DMS 273 (cell line): ENCODE results near the gene CELSR3.
A peak's percentile ranks its signal among the peaks of the same experiment; 100 is the strongest.

Source experiments
- DNase-seq: peaks from one replicate; lab custom pipeline; 2025; ENCODE audit not compliant: unreplicated experiment; lab: John Stamatoyannopoulos, UW

Gene CELSR3

DNA sequence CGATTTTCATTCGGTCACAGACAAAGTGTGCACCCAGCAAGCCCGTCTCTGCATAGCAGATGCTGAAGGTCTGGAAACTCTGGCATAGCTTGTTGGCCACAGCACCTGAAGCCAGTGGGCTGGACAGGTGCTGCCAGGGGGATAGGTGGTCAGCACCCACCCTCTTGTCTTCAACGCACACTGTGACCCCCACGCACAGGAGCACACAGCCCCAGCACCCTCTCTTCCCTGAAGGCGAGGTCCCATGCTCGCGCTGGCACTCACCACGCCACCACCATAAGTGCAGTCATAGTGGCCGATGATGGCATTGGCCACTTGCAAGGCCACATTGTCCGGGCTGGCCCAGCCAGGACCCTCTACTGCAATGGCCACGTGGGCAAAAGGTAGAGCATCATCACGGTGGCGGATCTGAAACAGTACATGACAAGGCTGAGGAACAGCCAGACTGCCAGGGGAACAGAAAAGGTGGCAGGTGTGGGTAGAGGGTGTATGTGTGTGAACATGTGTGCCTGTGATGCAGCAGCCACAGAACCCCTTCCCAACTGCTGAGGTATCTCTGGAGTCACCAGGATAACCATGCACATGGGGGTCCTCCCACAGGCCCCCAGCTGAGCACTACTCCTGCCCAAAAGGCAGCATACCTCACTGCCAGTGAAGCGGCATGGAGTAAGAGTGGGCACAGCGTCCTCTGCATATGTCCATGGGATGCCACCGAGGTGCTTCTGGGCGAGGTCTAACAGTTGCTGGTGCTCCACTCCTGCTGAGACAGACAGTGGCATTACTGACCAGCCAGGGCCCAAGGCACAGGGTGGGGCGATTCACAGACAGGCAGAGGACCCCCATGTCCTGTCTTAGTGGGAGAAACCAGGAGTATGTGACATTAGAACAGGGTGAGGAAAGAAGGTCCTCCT, 61.7 kb downstream of the CELSR3 start:
- no peak for DNase-seq

DNA sequence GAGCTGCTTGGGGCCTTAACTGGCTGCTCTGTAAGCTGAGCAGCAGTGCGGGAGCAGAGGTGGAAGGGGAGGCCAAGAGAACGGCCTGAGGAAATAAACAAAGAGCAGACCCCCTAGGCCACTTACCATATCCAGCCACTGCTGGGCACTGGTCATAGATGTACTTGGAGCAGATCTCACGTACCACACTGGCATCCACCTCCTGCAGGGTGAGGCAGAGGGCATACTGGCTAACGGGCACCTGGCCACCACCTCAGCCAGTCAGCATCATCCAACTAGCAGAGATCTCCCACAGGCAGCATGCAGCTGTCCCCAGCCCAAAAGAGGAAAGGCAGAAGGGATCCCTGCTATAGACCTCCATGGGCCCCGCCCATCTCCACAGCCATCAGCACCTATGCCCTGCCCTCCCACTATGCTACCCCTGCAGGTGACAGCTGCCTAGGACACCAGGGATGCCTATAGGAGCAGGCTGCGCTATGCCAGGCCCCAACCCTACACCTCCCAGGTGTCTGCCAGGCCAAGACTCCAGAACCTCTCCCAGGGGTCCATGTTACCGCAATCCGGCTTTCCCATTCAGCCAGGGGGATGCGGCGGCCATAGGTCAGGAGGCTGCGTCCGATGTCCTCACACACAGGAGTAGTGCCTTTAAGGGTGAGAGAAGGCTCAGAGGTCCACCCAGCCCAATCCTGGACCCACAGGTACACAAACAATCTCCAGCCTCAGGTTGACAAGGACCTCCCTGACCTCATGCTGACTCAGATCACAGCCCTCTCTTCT, 63.0 kb downstream of the CELSR3 start:
- no peak for DNase-seq

DNA sequence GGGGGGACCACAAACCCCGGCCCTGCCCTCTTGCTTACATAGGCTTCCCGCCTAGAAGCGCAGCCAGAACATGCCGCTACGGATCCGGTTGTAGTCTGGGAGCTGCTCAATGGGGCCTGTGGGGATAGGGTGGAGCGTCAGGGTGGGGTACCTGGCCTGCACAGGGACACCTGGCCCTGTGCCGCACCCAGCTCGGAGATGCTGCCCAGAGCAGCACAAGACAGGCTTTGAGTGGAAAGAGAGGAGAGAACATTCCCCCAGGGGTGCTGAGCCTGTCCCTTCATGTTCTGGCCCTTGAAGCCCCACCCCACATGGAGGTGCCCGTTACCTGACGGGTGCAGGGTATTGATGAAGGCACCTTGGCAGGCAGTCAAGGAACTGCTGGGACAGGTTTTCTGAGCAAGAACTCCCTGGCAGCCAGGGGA, 63.6 kb downstream of the CELSR3 start:
- DNase-seq: no peak

DNA sequence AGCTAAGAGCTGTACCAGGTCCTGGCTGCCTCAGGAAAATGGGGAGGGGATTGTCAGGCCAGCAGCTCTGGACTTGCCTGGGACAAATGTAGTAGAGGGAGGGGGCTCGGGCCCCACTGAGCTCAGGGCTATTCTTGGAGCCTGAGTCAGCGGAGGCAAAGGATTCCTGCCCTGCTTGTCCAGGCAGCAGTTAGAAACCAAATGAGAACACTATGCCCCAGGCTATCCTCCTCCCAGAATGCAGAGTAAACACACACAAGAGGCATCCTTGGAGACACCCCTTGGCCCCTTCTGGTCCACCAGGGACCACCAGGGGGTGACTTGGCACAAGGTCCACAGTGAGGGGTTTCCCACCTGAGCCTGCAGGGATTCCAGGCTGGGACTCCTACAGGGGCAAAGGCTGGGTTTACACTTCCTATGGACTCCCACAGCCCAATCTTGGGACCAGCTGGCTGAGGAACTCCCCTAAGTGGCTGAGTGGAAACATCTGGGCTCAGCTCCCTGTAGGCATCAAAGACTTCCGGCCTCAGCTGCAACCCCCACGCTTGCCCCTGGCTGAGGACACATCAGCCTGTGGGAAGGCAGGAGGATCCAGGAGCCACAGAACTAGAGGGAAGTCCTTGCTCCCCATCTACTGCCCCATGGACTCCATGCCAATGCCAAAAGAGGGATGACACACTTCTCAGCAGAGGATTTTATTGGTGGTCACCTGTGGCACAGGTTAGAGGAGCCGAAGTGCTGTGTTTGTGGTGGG, 64.2 kb downstream of the CELSR3 start:
- peak; percentile 60 for DNase-seq

DNA sequence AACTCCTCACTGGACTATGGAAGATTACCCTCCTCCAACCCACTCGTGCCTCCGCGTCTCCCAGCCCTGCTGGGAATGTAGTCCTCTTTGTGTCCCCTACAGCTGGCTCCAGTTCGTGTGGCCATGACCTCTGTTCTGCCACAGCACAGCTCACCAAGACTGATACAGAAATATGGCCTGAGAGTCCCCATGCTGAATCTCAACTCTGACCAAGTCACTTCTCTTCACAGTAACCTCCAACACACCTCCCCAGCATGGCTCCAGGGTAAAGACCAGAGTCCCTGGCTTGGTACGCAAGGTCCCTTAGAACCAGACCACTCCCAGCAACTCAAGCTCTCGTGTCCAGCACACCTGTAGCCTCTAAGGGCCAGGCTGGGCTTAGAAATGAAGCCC, 65.3 kb downstream of the CELSR3 start:
- DNase-seq: no peak

DNA sequence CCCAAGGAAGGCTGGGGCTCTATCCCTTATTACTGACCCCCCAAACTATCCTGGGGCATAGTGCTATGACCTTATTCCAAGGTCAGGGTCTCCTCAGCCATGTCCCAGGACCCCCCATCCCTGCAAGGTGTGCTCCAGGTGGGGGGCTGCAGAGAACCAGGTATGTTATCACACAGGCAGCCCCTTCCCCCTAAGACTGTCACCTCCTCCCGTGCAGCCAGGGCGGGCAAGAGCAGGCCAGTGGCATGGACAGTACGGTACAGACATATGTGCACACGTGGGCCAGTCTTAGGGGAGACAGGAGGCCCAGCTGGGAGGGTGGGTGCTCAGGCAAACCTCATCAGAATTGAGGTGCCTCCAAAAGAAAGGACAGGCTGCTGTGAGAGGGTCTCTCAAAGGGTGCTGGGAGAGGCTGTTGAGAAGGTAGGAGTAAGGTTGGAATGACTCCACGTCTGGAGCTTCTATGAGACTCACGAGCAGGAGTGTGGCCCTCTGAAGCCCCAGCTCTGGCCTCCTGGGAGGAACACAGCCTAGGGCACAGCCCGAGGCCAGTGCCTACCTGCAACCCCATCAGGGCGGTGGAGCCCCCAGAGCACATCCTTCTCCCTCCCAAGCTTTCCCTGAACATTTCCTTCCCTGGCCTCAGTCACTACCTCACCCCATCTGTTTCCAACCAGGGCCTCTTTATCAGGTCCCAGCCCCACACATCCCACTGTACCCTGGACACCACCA, 65.8 kb downstream of the CELSR3 start:
- no peak for DNase-seq

DNA sequence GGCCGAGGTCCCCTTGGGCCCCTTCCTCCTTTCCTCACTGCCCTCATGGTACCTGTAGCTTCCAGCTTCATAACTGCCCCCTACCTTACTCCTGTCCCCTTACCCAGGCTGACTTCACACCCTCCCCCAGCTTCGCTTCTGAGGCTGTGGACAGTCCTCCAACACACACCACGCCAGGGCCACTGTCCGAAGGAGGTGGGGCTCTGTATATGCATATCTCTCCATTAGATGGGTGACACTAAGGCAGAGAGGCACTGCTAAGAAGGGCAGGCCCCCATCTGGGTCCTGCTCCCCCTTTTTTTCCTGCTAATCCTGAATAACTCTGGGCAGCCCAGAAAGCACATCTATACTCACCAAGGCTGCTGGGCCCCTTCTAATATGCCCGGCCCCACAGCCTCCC, 66.5 kb downstream of the CELSR3 start:
- no peak for DNase-seq

DNA sequence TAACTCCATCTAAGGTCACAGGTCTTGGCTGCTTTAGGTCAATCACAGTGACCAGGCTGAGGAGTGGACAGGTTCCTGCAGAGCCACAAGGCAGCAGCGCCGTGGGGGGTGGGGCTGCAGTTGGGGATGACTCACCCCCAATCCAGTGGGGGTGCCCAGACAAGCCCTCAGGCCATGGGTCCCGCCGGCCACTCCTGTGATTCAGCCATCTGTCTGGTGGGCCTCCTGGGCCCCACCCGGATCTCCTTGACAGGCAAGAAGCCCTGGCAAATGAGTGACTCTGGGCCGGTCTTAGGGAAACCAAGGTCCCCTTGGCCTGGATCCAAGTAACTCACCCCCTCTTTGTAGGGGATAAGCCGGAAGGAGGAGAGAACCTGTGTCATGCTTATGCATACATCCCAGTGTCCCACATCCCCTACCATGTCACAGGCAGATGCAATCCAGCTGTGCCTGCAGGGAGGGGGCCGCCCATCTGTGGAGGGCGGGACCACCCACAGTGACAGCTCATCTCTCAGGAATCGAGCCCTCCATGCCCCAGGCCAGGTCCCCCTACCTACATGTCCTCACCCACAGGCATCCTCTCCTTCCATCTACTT, 67.1 kb downstream of the CELSR3 start:
- peak; percentile 23 for DNase-seq

DNA sequence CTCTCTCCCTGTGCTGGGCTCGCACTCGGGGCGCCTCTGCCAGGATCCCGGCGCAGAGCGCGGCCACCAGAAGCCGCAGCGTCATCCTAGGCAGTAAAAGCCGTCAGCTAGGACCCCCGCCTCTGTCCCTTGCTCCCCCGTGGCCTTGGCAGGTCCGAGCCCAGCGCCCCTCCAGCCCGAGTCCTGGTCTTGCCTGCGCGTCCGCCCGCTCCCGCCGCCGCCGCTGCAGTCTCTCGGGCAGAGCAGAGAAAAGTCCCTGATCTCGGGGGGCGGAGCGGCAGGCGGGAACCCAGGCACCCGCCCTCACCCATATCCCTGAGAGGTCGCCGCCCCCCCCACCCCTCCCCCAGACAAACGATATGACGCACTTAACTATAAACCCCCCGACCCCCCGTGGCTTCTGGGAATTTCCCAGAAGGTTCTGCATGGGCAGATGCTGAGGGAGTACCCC, 67.6 kb downstream of the CELSR3 start, which contains the start of gene COL7A1:
Gene COL7A1, minus strand, starts transcription at position 255 of the 451 bp plus-strand sequence. Its CDS starts 170 bp downstream, at position 85.
- no peak for DNase-seq

DNA sequence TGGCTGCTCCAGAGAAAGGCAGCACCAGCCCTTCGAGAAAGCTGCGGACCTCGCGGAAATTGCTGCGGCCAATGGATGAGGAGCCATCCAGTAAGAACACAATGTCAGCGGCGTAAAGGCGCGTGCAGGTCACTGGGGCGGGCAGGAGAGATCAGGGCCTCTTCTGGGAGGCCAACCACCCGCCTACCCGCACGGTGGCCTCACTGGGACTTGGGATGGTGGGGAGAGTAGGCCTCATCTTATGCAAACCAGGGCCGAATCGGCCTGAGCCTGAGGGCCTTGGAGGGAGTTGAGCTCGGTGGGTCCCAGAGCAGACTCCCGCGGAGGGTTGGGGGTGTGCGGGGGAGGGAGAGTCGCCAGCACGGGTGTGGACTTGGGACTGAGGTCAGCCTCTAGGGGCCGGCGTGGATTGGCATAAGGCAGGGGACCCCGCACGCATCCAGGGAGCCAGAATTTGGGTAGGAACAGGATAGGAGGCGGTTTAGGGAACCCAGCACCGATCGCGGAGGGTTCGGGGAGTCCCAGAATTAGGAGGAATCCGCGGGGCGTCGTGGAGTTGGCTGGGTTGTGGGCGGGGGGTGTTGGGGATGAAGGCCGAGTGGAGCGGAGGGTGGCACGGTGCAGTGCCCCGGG, 68.2 kb downstream of the CELSR3 start:
- no peak for DNase-seq

DNA sequence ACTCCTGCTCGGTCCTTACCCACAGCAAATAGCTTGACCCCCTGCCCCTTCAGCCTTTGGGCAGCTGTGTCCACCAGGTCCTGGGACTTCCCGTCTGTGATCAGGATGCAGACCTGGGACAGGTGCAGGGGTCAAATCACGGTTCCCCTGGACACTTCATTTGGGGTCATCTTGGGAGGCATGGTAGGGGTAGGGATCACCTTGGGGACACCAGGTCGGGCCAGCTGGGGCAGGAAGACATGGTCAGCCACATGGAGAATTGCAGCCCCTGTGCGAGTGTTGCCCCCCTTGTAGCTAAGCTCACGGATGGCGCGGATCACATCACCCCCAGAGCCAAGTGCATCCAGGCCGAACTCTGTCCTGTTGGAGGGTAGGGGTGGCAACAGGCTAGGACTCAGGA, 69.3 kb downstream of the CELSR3 start:
- DNase-seq: no peak

DNA sequence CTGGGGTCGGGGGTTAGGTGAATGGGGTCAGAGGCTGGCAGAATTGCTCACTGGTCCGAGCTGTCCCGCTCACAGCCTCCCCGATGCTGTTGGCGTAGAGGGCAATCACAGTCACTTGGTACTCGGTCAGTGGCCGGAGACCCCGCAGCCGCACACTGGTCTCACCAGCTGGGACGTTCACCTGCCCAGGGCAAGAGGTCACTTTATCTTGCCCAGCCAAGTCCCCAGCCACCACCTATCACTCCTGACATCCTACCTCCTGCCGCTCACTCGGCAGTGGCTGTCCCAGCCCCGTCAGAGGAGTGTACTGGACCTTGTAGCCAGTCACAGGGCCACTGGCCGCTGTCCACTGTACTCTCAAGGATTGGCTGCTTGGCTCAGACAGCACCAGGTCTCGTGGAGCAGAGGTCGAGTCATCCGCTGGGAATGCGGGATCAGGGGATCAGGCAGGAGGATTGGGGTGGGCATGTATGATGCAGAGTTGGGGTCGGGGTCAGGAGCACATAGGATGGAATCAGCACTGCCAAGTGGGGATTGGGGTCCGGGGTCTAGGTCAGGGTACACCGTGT, 70.1 kb downstream of the CELSR3 start:
- no peak for DNase-seq

DNA sequence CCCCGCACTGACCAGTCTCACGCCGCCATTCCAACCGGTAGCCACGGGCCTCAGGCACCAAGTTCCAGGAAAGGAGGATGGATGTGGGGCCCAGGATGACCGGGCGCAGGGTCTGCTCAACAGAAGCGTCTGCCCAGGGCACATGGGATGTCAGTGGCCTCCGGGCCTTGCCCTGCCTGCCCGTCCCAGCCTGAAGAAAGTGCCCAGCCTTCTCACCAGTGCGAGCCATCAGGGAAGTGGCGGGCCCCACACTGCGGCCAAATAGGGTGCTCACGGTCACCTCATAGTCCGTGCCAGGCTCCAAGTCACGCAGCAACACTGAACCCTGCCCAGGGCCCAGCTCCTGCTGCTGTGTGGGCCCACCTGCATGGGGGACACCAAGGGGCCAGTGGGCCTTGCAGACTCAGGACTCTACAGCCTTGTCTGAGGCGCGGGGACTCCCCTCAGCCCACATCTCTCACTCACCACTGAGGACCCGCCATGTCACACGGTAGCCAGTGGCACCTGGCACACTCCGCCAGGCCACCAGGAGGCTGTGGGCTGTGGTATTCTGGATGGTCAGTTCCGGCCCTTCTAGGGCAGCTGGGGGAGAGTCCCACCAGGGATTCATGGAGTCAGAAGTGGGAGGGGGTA, 70.7 kb downstream of the CELSR3 start:
- no peak for DNase-seq

DNA sequence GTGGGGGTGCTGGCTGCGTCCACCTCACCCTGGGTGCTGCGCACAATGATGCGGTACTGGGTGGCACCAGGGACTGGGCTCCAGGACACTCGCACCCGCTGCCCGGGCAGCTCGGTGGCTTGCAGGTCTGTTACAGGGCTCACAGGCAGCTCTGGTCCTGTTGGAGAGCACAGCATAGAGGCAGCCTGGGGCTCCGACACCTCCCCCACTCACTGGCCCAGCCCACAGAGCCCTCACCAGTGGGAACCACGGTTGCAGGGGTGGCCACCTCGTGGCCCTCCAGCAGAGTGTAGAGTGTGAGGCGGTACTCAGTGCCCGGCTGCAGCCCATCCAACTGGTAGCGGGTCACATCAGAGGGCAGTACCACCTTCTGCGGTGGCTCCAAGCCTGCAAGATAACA, 71.2 kb downstream of the CELSR3 start:
- no peak for DNase-seq

DNA sequence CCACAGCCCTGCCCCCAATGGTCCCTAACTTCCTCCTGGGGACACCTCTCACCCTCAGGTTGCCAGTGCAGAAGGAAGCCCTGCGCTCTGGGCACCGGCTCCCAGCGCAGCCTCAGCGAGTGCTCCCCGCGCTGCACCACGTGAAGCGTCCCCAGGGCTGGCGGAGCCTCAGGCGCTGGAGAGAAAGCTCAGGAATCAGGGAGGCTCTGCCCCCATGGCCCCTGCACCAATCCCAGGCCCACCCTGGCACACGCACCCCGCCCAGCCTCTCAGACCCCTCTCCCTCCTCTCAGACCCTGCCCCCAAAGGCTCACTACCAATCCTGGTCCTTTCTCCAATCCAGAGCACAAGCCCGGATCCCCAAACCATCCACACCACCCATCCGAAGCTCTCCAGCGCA, 74.5 kb downstream of the CELSR3 start:
- no peak for DNase-seq

DNA sequence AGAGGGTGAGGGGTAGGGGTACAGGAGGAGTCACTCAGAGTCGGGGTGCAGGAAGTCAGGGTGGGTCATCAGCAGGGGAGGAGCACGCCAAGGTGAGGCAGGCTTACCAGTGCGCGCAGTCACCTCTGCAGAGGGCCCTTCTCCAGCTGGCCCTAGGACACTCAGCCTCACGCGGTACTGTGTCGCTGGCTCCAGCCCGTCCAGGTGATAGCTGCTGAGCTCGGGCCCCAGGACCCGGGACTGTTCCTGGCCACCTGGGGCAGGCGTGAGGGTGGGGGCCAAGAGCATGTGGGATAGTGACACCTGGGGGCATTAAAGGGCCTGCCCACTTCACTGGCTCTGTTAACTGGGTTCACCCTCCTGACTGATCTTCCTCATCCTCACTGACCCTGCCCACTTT, 75.0 kb downstream of the CELSR3 start:
- DNase-seq: no peak
